H9 (cell line): Measurements from ENCODE around the gene GNLY. TPM values are rescaled to one million over a fixed set of nuclear protein-coding genes. Genes with fewer than 3 reads are reported as not detected.

ENCODE experiments used
- DNase-seq: peaks from one replicate; pipeline ENCODE4 v3.0.0-alpha.2; 2017
- H2AFZ ChIP-seq: one replicate; pipeline ENCODE4 v1.6.1; 2013; ENCODE audit warnings: mild to moderate bottlenecking, low read length, control low read depth, moderate library complexity
- H2AK5ac ChIP-seq: 2 replicates; pipeline ENCODE4 v1.6.1; 2013; ENCODE audit warnings: low read length, control low read depth, mixed read lengths; ENCODE audit not compliant: insufficient read length
- H2BK120ac ChIP-seq: one replicate; pipeline ENCODE4 v1.6.1; 2013; ENCODE audit warnings: low read depth, mild to moderate bottlenecking, low read length, control low read depth, inconsistent platforms; ENCODE audit not compliant: poor library complexity, severe bottlenecking
- H2BK12ac ChIP-seq: 2 replicates; pipeline ENCODE4 v1.6.1; 2013; ENCODE audit warnings: low read length, control low read depth, mixed read lengths, low read depth; ENCODE audit not compliant: insufficient read length
- H2BK15ac ChIP-seq: 2 replicates; pipeline ENCODE4 v1.6.1; 2013; ENCODE audit warnings: low read depth, low read length, control low read depth
- H2BK20ac ChIP-seq: one replicate; pipeline ENCODE4 v1.6.1; 2013; ENCODE audit warnings: low read depth, mild to moderate bottlenecking, low read length, control low read depth, inconsistent platforms; ENCODE audit not compliant: poor library complexity, severe bottlenecking
- H2BK5ac ChIP-seq: 2 replicates; pipeline ENCODE4 v1.6.1; 2013; ENCODE audit warnings: low read length, control low read depth, mixed read lengths; ENCODE audit not compliant: insufficient read length
- H3K14ac ChIP-seq: 2 replicates; pipeline ENCODE4 v1.6.1; 2013; ENCODE audit warnings: low read length, control low read depth; ENCODE audit not compliant: insufficient read depth
- H3K18ac ChIP-seq: 2 replicates; pipeline ENCODE4 v1.6.1; 2013; ENCODE audit warnings: low read depth, mild to moderate bottlenecking, mixed read lengths, low read length, control low read depth; ENCODE audit not compliant: insufficient read length
- H3K23ac ChIP-seq: 2 replicates; pipeline ENCODE4 v1.6.1; 2013; ENCODE audit warnings: low read length, control low read depth, mixed read lengths, low read depth; ENCODE audit not compliant: insufficient read length
- H3K23me2 ChIP-seq: 2 replicates; pipeline ENCODE4 v1.6.1; 2013; ENCODE audit warnings: low read depth, mild to moderate bottlenecking, mixed read lengths, low read length, control low read depth; ENCODE audit not compliant: insufficient read length, poor library complexity, severe bottlenecking
- H3K27ac ChIP-seq: 2 replicates; pipeline ENCODE4 v1.5.1; 2013; ENCODE audit warnings: low read length, control low read depth, mixed read lengths, low read depth; ENCODE audit not compliant: insufficient read length
- H3K27me3 ChIP-seq: 2 replicates; pipeline ENCODE4 v1.6.1; 2013; ENCODE audit warnings: low read length, control low read depth, inconsistent platforms; ENCODE audit not compliant: insufficient read depth
- H3K4ac ChIP-seq: 2 replicates; pipeline ENCODE4 v1.6.1; 2013; ENCODE audit warnings: low read depth, mild to moderate bottlenecking, control low read depth, inconsistent platforms, low read length, moderate library complexity
- H3K4me1 ChIP-seq: 2 replicates; pipeline ENCODE4 v1.6.1; 2013; ENCODE audit warnings: low read length, control low read depth, inconsistent platforms; ENCODE audit not compliant: insufficient read depth
- H3K4me2 ChIP-seq: 2 replicates; pipeline ENCODE4 v1.6.1; 2013; ENCODE audit warnings: low read length, control low read depth, mixed read lengths; ENCODE audit not compliant: insufficient read length, insufficient read depth
- H3K56ac ChIP-seq: 2 replicates; pipeline ENCODE4 v1.6.1; 2013; ENCODE audit warnings: low read depth, mild to moderate bottlenecking, mixed read lengths, low read length, control low read depth; ENCODE audit not compliant: insufficient read length
- H3K79me1 ChIP-seq: 2 replicates; pipeline ENCODE4 v1.6.1; 2013; ENCODE audit warnings: low read depth, mild to moderate bottlenecking, moderate library complexity, low read length, control low read depth, inconsistent platforms; ENCODE audit not compliant: insufficient read depth, poor library complexity, severe bottlenecking
- H3K79me2 ChIP-seq: 2 replicates; pipeline ENCODE4 v1.6.1; 2013; ENCODE audit warnings: low read length, control low read depth, inconsistent platforms; ENCODE audit not compliant: insufficient read depth
- H3K9ac ChIP-seq: 2 replicates; pipeline ENCODE4 v1.6.1; 2013; ENCODE audit warnings: low read length, control low read depth, mixed read lengths; ENCODE audit not compliant: insufficient read length; ENCODE audit errors: extremely low read depth
- H3K9me3 ChIP-seq: one replicate; pipeline ENCODE4 v1.6.1; 2013; ENCODE audit warnings: low read depth, low read length, inconsistent platforms; ENCODE audit not compliant: control insufficient read depth
- H3T11ph ChIP-seq: one replicate; pipeline ENCODE4 v1.6.1; 2013; ENCODE audit warnings: mild to moderate bottlenecking, low read length, control low read depth, inconsistent platforms
- H4K20me1 ChIP-seq: one replicate; pipeline ENCODE4 v1.6.1; 2013; ENCODE audit not compliant: control insufficient read depth, insufficient read length, insufficient read depth
- H4K5ac ChIP-seq: 2 replicates; pipeline ENCODE4 v1.6.1; 2013; ENCODE audit warnings: low read depth, mild to moderate bottlenecking, mixed read lengths, low read length, control low read depth; ENCODE audit not compliant: insufficient read length
- H4K8ac ChIP-seq: replicated peaks from 2 replicates; pipeline ENCODE4 v1.6.1; 2013; ENCODE audit warnings: low read length, control low read depth, mixed read lengths, low read depth; ENCODE audit not compliant: insufficient read length
- H4K91ac ChIP-seq: 2 replicates; pipeline ENCODE4 v1.6.1; 2013; ENCODE audit warnings: low read depth, mild to moderate bottlenecking, moderate library complexity, mixed read lengths, low read length, control low read depth; ENCODE audit not compliant: insufficient read length
- H3K27ac Mint-ChIP-seq, 3 experiments: 2 replicates in 2 of 3; 3 replicates in 1 of 3; pipeline ENCODE4 v1.8.0; 2020 to 2021; ENCODE audit warnings: mixed read lengths in 3 of 3, mild to moderate bottlenecking in 1 of 3, moderate library complexity in 1 of 3
- H3K27me3 Mint-ChIP-seq: 2 replicates; pipeline ENCODE4 v1.8.0; 2021; ENCODE audit warnings: low read depth, mild to moderate bottlenecking, moderate library complexity, mixed read lengths
- H3K36me3 Mint-ChIP-seq, 3 experiments: 2 replicates in 2 of 3; 3 replicates in 1 of 3; pipeline ENCODE4 v1.8.0; 2020 to 2021; ENCODE audit warnings: low read depth in 3 of 3, mixed read lengths in 3 of 3; ENCODE audit not compliant: insufficient read depth in 1 of 3
- H3K4me1 Mint-ChIP-seq, 2 experiments: 2 replicates each; pipeline ENCODE4 v1.8.0; 2020; ENCODE audit warnings: mixed read lengths in 2 of 2
- H3K4me3 Mint-ChIP-seq, 2 experiments: 2 replicates in 1 of 2; 3 replicates in 1 of 2; pipeline ENCODE4 v1.8.0; 2020 to 2021; ENCODE audit warnings: mild to moderate bottlenecking in 2 of 2, mixed read lengths in 2 of 2, moderate library complexity in 1 of 2
- H3K9me3 Mint-ChIP-seq, 2 experiments: 2 replicates in 1 of 2; 3 replicates in 1 of 2; pipeline ENCODE4 v1.8.0; 2020; ENCODE audit warnings: mild to moderate bottlenecking in 2 of 2, mixed read lengths in 2 of 2, moderate library complexity in 1 of 2
- WGBS: extraction: QIAGEN DNeasy Blood & Tissue Kit; methylation state at CpG from one replicate; pipeline ENCODE4 v1.1.7; 2013; ENCODE audit warnings: missing lambda C conversion rate, low lambda C conversion rate, mixed read lengths; ENCODE audit not compliant: insufficient read length; ENCODE audit errors: extremely low coverage; 5-methylcytosine and 5-hydroxymethylcytosine counted together
- total RNA-seq: library from RNA; stranded (reverse); gene quantifications from 2 replicates; pipeline ENCODE4 v1.2.1, GENCODE V29; 2021
- TF ChIP-seq, protein P1 (sequence below): fragments of 200-600 bp; sonication (generic); conservative IDR thresholded peaks from 3 replicates; pipeline ENCODE4 v1.8.0; 2021; ENCODE audit warnings: antibody characterized with exemption, mild to moderate bottlenecking

The GNLY gene
- total RNA-seq, 1 experiment from 2014 or later, result not detected

DNA sequence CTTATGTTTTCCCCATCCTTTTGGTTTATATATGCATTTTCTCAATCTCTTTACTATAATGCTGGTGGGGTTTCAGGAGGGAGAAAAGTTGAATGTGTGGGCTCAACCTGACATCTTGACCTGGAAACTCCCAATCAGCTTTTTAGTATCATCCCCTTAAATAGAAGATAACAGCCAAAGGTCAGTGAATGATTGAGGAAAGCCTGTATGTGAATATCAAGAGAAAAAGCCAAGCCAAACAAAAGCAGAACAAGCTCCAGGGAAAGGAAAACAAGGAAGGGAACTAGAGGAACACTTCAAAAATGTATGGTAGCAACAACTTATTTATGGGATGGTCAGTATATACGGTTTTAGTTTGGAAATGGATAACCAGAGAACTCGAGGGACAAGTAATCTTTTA lies 31.3 kb downstream of the GNLY start:
- H3K9me3 ChIP-seq, result no peaks in the 10 kb centered on the region
- H3K23ac ChIP-seq, result no peak overlapping the region
- no peak overlapping the region for H3K4me3 Mint-ChIP-seq
- H3K27ac Mint-ChIP-seq, result no peak overlapping the region
- no peak for DNase-seq
- TF ChIP-seq, protein P1, sequence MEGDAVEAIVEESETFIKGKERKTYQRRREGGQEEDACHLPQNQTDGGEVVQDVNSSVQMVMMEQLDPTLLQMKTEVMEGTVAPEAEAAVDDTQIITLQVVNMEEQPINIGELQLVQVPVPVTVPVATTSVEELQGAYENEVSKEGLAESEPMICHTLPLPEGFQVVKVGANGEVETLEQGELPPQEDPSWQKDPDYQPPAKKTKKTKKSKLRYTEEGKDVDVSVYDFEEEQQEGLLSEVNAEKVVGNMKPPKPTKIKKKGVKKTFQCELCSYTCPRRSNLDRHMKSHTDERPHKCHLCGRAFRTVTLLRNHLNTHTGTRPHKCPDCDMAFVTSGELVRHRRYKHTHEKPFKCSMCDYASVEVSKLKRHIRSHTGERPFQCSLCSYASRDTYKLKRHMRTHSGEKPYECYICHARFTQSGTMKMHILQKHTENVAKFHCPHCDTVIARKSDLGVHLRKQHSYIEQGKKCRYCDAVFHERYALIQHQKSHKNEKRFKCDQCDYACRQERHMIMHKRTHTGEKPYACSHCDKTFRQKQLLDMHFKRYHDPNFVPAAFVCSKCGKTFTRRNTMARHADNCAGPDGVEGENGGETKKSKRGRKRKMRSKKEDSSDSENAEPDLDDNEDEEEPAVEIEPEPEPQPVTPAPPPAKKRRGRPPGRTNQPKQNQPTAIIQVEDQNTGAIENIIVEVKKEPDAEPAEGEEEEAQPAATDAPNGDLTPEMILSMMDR, result no peak
- H4K20me1 ChIP-seq, result no peaks in the 10 kb centered on the region
- H3K23me2 ChIP-seq, result no peaks in the 10 kb centered on the region
- no peak overlapping the region for H4K5ac ChIP-seq
- H3T11ph ChIP-seq, result no peak overlapping the region
- no peak overlapping the region for H2BK20ac ChIP-seq
- no peak overlapping the region for H2AK5ac ChIP-seq
- no peaks in the 10 kb centered on the region for H3K79me2 ChIP-seq
- no peak overlapping the region for H2BK15ac ChIP-seq
- H3K4me1 Mint-ChIP-seq, result 0 out of 4 replicates have a peak, but pooled peaks cover 0 to 3% of the 10 kb centered on the region in 2 experiments
- WGBS, result no CpG with 5 or more reads among the region's 2 CpGs
- H3K9me3 Mint-ChIP-seq, result peaks cover under 1% of the 10 kb centered on the region in 2 experiments; a peak in 2 of 5 replicates
- H4K91ac ChIP-seq, result no peak overlapping the region
- no peaks in the 10 kb centered on the region for H3K27me3 ChIP-seq
- H2BK120ac ChIP-seq, result no peak overlapping the region
- H4K8ac ChIP-seq, result no peak overlapping the region
- no peak overlapping the region for H3K27ac ChIP-seq
- no peak overlapping the region for H3K4ac ChIP-seq
- H3K9ac ChIP-seq, result no peak overlapping the region
- H3K27me3 Mint-ChIP-seq, result peaks cover 14% of the 10 kb centered on the region
- H3K56ac ChIP-seq, result no peak overlapping the region
- H3K4me2 ChIP-seq, result no peak overlapping the region
- no peaks in the 10 kb centered on the region for H3K79me1 ChIP-seq
- no peaks in the 10 kb centered on the region for H3K4me1 ChIP-seq
- no peaks in the 10 kb centered on the region; a peak in 1 of 7 replicates for H3K36me3 Mint-ChIP-seq
- no peak overlapping the region for H2BK12ac ChIP-seq
- no peak overlapping the region for H3K14ac ChIP-seq
- no peak overlapping the region for H2BK5ac ChIP-seq
- no peak overlapping the region for H2AFZ ChIP-seq
- H3K18ac ChIP-seq, result no peak overlapping the region
